C4-2B (cell line): ENCODE results near the gene TNNT3.
A peak's percentile ranks its signal among the peaks of the same experiment; 100 is the strongest.
"Not testable (repeated sequence)": the region's sequence is repeated elsewhere in the genome, so short reads cannot be mapped to it uniquely, and the experiment has no call there.

ENCODE experiments used
- H3K27ac ChIP-seq: fragments of 450-650 bp; 2 replicates; pipeline ENCODE4 v1.5.1; 2017
- ZFX ChIP-seq: fragments of 450-650 bp; IDR thresholded peaks from 2 replicates; pipeline ENCODE4 v1.6.1; 2017
- TF ChIP-seq, protein P1 (sequence below): fragments of 450-650 bp; conservative IDR thresholded peaks from 2 replicates; pipeline ENCODE4 v1.5.1; 2017; ENCODE audit warnings: mild to moderate bottlenecking

The TNNT3 gene

DNA sequence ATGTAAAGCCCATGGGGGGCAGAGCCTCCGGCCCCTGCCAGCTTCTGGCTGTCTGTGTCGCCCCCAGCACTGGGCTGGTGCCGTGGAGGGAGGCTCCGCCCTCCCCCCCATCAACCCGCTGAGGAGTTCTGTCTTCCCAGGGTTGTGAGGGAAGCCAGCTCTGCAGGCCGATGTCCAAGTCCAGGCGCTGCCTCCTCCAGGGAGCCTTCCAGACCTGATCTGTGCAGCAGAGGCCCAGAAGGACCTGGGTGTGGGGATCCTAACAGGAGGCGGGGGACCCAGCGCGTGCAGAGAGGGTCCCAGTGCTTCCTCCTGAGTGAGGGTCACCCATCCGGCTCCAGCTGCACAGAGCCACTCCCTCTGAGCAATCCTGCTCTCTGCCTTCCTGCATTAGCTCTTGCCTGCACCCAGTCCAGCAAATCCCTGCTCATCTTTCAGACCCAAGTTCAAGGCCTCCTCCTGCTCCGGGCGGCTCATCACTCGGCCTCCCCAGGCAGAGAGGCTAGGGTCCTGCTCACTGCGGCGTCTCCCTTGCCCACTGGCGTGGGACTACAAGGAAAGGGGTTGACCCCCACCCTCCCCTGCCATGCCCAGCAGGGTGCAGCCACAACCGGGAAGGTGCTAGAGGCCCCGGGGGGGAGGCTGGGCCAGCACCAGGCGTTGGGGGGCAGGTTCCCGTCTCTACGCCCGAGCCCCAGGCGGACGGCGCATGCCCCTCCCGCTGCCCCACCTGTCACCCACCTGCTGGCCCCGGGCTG lies 44.2 kb upstream of the TNNT3 start:
- TF ChIP-seq ZFX: no peak
- TF ChIP-seq, protein P1, sequence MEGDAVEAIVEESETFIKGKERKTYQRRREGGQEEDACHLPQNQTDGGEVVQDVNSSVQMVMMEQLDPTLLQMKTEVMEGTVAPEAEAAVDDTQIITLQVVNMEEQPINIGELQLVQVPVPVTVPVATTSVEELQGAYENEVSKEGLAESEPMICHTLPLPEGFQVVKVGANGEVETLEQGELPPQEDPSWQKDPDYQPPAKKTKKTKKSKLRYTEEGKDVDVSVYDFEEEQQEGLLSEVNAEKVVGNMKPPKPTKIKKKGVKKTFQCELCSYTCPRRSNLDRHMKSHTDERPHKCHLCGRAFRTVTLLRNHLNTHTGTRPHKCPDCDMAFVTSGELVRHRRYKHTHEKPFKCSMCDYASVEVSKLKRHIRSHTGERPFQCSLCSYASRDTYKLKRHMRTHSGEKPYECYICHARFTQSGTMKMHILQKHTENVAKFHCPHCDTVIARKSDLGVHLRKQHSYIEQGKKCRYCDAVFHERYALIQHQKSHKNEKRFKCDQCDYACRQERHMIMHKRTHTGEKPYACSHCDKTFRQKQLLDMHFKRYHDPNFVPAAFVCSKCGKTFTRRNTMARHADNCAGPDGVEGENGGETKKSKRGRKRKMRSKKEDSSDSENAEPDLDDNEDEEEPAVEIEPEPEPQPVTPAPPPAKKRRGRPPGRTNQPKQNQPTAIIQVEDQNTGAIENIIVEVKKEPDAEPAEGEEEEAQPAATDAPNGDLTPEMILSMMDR: no peak
- H3K27ac ChIP-seq: no peak overlapping the region

DNA sequence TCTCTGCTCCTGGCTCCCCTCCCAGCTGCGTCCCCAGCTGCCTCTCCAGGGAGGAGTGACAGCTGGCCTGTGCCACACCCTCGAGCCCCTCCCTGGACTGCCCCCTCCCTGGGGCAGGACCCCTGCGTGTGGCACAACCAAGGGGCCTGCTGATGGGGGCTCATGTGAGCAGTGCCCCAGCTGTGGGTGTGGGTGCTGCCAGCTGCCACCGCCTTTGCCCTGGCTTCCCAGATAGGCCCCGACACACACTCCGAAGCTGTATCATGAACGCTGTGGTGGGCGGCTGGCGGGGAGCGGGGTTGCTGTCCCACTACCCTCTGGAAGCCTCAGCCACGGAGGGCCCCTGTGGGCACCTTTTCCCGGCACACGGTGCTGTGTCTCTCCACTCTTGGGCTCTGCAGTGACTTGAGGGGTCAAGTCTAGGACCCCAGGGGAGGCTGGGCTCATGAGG lies 43.6 kb upstream of the TNNT3 start:
- H3K27ac ChIP-seq: not testable (repeated sequence)

- no peak for TF ChIP-seq ZFX
- TF ChIP-seq, protein P1: peak; percentile 83
Measured at GRCh38 chr11:1876361-1877063, 43.0 kb upstream of the TNNT3 start.

DNA sequence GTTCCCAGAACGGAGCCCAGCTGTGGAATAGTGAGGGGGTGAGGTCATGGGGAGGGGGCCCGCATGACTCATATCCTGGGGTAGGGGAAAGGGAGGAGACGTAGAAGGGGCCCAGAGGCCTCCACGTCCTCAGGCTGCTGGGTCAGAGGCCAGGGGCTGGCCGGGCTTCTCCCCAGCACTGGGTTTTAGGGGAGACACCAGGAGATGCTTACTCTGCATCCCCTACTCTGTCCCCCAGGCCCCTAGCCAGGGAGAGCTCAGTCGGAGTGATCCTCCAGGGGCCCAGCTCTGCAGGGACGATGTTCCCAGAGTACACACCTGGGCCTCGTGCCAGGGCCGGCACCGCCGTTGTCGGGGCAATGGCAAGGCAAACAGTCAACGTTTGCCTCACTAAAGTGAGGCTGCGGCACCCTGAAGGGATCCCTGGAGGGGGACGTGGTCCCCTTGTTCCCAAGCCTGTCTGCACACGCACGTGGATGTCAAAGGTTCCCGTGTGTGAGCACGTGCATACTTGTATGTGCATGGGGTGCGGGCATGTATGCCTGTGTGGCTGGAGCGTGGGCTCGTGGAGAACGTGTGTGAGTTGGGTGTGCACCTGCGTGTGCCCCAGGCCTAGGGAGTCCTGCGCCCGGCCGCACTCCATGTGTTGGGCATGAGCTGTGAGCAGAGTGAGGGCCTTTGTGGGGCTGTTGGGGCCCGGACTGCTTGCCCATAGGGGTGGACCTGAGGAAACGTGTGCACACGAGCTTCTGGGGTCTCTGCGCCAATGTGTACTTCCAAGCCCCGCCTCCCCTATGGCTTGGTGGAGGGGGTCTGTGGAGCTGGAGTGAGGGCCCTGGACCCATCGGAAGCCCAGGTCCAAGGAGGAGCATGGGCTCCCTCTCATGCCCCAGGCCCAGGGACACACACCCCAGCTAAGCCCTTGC lies 42.0 kb upstream of the TNNT3 start:
- TF ChIP-seq, protein P1: no peak
- TF ChIP-seq ZFX: no peak
- no peak overlapping the region for H3K27ac ChIP-seq

More at GRCh38 chr11:1876361-1877063, 43.0 kb upstream of the TNNT3 start:
- no peak overlapping the region for H3K27ac ChIP-seq

GRCh38 chr11:1878137-1879031 lies 41.1 kb upstream of the TNNT3 start:
- H3K27ac ChIP-seq: no peak overlapping the region
- TF ChIP-seq ZFX: no peak
- TF ChIP-seq, protein P1: no peak

DNA sequence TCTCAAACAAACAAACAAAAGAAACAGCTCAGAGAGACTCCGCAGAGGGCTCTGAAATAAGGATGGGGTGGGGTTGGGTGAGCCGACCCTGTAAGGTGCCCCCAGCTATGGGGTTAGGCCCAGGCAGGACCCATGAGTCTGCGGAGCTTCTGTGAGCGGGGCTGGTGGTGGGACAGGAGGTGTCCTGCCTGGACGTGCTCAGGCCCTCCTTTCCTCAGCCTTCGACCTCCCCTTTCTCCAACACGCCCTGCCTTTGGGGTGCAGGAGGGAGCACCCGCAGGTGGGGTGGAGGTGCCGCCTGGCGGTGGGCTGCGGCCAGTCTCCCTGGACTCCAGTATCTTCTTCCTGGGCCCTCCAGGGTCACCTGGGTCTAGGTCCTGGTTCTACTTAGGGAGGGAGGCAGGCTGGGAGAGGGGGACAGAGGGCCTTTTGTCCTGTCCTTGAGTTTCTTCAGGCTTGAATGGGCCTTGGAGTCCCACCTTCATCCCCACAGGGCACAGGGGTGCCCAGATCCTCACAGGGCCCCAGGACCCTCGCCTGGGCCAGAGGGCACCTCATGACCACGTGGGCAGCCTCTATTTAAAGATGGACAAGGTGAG lies 40.1 kb upstream of the TNNT3 start:
- no peak overlapping the region for H3K27ac ChIP-seq

More for the DNA sequence above, 40.1 kb upstream of the TNNT3 start:
- TF ChIP-seq ZFX: no peak
- TF ChIP-seq, protein P1: no peak
